ENCODE data around the gene GIGYF1.
"Not testable (repeated sequence)": the region's sequence is repeated elsewhere in the genome, so short reads cannot be mapped to it uniquely, and the experiment has no call there.

The GIGYF1 gene

DNA sequence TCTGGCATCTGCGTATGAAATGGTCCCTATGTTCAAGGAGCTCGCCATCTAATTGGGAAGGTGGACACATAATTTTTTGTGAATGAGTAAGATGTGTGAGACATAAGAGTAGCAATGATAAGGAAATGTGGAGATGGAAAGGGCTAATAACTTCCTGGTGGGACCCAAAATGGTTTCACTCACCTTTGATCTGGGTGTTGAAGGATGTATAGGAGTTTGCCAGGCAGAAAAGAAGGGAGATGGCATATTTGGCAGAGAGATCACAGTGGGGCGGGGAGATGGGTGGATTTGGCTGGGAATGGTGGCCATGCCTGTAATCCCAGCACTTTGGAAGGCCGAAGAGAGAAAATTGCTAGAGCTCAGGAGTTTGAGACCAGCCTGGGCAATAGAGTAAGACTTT, 16.4 kb upstream of the GIGYF1 start:
- no peak for DNase-seq (ENCODE audit: low read depth in 2 of 2)

DNA sequence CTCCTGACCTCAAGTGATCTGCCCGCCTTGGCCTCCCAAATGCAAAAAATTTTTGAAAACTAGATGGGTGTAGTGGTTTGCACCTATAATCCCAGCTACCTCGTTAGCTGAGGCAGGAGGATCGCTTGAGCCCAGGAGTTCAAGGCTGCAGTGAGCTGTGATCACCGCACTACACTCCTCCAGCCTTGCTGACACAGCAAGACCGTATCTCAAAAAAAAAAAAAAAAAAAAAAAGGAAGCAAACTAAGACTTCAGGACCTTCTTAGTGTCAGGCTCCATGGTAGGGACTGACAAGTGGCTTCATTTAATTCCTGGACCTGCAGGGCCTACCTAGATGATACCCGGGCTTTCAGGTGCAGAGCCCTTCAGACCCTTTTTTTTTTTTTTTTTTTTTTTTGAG, 14.3 kb upstream of the GIGYF1 start:
- DNase-seq (ENCODE audit: low read depth in 2 of 2) = no peak

DNA sequence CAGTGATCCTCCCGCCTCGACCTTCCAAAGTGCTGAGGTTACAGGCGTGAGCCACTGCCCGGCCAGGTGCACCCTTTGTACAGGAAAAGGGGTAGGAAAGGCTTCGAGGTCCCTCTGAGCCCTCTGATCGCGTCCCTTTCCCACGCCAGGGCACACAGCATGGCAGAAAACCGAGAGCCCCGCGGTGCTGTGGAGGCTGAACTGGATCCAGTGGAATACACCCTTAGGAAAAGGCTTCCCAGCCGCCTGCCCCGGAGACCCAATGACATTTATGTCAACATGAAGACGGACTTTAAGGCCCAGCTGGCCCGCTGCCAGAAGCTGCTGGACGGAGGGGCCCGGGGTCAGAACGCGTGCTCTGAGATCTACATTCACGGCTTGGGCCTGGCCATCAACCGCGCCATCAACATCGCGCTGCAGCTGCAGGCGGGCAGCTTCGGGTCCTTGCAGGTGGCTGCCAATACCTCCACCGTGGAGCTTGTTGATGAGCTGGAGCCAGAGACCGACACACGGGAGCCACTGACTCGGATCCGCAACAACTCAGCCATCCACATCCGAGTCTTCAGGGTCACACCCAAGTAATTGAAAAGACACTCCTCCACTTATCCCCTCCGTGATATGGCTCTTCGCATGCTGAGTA, 12.7 kb upstream of the GIGYF1 start:
- no peak for DNase-seq (ENCODE audit: low read depth in 2 of 2)

DNA sequence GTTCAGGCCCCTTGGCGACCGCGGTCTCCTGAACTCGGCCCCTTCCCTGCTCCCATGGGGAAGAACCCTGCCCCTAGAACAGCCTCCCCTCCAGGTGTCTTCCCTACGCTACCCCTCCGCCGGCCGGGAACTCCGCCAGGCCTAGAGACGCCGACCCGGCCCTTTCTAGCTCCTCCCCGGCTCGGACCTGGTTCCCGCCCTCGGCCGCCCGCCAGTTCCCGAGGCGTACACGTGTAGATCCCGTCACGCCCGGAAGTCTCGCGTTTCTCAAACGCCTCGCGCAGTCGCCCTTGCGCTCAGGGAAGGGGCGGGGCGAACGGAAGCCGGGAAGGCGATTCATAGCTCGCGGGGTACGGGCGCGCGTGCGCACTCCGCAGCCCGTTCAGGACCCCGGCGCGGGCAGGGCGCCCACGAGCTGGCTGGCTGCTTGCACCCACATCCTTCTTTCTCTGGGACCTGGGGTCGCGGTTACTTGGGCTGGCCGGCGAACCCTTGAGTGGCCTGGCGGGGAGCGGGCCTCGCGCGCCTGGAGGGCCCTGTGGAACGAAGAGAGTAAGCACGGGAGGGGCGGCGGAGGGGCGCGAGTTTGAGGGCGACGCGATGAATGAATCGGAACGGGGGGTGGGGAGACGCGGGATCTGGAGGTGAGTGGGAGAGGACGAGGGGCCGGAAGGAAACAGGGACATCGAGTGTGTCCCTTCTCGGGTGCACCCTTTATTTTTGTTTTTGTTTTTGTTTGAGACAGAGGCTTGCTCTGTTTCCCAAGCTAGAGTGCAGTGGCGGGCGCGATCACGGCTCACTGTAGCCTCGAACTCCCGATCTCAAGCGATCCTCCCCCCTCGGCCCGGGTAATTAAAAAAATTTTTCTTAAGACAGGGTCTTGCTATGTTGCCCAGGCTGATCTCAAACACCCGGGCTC, 12.0 kb upstream of the GIGYF1 start, which contains the start of gene POP7:
TSS of gene POP7 (plus strand) at position 369 of the 919 bp plus-strand sequence. CDS start 710 bp downstream, outside the sequence.
- DNase-seq (ENCODE audit: low read depth in 2 of 2) = peak; percentile 95 to 96

DNA sequence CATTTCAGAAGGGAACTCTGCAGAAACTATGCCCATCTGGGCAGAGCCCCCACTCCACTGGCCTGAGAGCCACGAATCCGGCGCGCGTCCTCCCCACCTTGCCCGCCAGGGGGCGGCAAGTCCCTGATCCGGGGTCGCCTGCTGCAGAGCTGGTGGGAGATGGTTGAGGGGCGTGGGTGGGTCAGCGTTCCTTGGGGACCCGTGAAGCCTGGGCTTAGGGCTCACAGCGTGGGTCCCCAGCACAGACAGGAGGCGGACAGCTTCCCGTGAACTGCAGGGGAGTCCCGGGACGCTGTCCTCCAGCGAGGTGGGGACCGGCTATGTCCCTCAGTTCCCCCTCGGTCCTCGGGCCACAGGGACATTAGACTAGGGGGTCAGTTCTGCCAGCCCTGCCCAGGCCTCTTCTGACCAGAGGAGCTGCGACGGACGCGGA, 11.3 kb upstream of the GIGYF1 start:
- peak; percentile 37 to 73 for DNase-seq (ENCODE audit: low read depth in 2 of 2)

DNA sequence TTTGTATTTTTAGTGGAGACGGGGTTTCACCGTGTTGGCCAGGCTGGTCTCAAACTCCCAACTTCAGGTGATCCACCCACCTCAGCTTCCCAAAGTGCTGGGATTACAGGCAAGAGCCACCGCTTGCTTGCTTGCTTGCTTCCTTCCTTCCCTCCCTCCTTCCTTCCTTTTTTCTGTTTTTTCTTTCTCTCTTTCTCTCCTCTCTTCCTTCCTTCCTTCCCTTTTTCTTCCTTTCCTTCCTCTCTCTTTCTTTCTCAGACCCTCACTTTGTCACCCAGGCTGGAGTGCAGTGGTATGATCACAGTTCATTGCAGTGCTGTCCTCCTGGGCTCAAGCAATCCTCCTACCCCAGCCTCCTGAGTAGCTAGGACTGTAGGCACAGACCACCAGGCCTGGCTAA, 7.0 kb upstream of the GIGYF1 start:
- not testable (repeated sequence) for DNase-seq (ENCODE audit: low read depth in 2 of 2)

DNA sequence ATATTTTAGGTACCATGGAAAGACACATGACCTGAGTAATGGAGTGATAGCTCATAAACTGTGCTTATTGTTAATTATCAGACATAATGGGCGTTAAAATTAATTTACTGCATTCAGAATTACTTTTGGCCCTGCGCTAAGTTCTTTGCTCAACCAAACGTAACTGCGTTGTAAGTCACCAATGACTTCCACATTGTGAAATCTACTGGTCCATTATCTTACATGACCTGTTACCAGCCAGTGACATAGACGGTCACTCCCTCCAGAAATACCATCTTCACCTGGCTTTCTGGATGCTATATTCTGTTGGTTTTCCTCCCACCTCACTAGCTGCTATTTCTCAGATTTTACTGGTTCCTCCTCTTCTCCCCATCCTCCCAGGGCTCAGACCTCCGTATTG, 5.0 kb upstream of the GIGYF1 start:
- no peak for DNase-seq (ENCODE audit: low read depth in 2 of 2)

DNA sequence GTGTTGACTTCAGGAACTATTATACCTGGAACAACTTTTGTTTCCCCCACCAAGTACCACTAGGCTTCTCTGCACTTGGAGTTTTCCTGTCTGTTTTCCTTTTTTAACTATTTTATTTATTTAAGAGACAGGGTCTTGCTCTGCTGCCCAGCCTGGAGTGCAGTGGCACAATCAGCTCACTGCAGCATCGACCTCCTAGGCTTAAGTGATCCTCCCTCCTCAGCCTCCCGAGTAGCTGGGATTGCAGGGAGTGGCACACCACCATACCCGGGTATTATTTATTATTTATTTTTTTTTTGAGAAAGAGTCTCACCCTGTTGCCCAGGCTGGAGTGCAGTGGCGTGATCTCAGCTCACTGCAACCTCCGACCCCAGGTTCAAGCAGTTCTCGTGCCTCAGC, 2.1 kb upstream of the GIGYF1 start:
- DNase-seq (ENCODE audit: low read depth in 2 of 2) = no peak

DNA sequence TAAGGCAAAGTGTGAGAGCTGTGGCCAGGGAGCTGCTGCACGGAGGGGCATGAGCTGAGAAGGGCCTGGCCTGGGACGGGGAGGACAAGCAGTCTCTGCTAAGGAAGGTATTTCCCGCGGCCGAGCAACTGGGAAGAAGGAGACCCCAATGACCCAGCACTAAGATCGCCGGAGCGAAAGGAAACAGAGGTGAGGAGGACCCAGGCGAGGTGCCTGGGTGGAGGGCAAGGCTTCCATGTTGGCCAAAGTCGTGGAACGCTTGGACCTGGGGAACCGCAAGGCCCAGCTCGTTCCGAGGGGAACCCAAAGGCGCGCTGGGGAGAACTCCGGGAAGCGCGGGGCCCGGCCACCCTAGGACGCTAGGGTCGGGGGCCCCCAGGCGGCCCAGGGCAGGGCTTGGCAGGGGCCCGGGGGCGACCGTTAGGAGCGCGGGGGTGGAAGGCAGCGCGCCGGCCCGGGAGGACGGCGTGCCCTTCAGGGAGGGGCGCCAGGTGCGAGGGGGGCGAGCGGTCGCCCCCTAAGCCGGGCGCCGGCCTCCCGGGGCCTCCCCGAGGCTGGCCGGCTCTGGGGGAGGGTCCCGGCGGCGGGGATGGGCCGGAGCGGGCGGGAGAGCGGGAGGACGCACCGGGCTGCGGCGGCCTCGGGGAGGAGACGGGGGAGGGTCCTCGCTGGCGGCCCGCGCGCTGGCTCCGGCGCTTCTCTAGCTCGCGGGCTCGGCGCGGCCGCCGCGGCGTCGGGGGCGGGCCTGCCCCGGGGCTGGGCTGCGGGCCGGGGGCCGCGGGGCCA, 545 bp downstream of the GIGYF1 start:
- DNase-seq (ENCODE audit: low read depth in 2 of 2) = no peak

DNA sequence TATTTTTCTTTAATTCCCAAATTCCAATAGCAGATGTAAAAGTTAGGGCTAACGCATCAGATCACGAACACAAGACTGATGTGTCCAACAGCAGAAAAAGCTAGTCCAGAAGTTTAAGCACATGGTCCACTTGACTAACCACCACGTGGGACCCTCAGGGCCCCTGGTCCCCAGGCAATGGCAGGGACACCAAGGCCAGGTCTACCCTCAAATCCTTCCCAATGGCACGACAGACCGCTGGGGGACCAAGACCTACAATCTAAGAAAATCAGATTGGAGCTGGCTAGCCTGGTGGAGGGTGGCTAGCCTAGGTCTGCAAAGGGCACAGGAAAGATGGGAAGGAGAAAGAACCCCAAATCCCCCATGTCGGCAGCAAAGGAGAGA, 1.5 kb downstream of the GIGYF1 start:
- DNase-seq (ENCODE audit: low read depth in 2 of 2) = no peak

DNA sequence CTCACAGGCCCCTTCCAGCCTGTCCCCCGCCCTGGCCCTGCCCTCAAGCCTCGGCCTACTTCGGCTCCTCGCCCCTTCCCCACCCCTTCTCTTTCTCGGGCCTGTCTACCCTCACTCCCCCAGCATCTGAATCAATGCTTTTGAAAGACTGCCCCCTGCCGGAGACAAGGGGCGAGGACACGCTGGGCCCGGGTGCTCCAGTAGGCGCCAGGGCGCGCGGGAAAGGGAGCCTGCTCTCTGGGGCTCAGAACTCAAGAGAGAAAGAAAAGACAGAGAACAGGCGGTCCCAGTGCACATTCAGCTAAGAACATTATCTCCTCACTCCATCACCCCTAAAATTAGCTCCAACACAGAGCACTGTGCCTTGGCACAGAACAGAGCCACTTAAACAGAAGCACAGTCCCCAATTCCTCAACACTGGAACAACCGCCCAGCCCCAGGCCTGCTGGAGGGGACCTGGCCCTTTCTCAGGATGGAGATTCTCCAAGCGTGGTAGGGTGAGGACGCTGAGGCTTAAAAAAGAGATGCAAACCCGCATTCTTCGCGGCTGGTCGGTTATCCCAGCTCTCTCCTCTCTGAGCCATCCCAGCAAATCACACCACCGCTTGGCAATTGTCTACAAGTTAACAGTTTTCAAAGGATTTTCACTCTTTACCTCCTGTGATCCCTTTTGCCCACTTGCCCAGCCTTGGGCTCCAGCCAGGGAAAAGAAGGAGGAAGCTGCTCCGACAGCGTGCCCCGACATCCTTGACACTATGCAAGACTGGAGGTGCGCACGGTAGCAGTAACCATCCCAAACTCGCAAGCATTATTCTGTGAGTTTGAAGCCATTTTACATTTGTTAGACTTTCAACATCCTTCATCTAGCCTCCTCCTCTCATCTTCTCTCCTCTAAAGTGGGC, 2.1 kb downstream of the GIGYF1 start:
- peak; percentile 58 to 75 for DNase-seq (ENCODE audit: low read depth in 2 of 2)

DNA sequence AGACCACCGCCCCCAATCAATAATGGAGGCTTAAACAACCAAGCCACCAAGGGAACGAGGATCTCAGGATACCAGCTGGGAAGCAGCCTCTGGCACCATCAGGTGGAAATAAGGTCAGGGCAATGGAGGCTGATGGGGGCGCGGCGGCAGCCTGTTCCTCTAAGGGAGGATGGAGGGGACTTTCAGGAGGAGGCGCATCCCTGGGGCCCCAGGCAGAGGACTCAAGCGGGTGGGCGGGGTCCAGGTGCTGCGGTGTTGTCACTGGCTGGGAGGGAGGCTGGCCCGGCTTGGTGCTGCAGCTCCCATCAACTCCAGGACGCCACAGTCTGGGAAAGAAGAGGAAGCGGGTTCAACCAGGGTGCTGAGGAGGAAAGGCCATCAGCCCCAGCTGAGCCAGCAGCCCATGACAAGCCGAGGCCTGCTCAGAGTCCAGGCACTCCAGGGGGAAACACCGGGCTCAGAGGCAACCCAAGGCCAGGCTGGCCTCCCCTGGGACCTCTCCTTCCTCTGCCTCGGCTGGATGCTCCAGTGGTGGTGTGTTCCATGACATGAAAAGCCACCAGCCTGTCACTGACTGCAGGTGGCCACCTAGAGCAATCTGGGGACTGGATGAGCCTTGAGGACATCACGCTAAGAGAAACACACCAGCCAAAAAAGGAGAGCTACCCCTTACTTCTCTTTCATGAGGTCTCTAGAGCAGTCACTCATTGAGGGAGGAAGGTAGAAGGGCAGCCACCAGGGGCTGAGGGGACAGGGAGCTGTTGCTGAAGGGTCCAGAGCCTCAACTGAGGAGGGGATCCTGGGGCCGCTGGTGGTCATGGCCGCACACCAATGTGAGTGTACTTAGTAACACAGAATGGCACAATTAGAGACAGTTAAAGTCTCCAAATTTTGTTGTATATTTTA, 4.6 kb downstream of the GIGYF1 start:
- no peak for DNase-seq (ENCODE audit: low read depth in 2 of 2)

DNA sequence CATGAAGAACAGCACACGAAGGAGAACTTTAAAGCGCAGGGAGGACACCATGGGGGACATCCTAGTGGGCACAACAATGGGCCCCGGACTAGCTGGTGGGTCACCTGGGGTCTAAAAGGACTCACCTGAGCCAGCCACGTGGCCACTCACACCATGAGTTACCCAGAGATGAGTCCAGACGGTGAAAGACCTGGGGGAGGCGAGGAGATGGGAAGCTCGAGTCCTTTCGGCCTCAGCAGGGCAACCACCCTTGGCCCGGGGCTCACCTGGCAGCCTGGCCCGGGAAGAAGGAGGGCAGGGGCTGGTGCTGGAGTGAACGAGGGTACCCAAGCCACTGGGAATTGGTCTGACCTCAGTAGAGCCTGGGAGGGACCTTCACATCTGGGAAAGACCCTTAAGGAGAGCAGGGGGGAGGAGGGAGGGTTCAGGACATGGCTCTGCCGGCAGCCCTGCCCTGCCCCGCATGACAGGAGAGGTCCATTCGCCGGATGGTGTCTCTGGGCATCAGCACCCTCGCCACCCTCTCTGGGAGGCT, 5.7 kb downstream of the GIGYF1 start:
- no peak for DNase-seq (ENCODE audit: low read depth in 2 of 2)

DNA sequence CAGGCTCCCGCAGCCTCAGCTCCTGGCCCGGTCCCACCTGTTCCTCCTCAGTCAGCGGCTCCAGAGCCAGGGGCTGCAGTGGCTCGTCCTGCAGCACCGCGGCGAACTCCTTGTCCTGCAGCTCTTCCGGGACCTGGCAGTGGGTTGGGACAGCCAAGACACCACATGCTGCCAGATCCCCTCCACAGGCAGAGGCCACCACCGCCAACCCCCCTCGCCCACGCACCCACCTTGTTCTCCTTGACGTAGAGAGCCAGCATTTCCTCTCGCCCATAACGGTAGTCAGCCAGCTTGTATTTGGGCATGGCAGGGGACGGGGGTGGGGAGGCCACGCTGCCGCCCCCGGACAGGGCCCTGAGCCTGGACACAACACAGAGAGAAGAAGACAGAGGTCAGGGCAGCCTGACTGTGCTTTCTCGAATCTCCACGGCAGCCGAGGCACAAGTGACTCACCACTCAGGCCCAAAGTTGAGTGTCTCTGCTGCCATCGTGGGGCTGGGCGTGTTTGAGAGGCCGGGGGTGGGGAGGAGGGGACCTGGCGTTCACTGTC, 6.2 kb downstream of the GIGYF1 start:
- DNase-seq (ENCODE audit: low read depth in 2 of 2) = no peak

DNA sequence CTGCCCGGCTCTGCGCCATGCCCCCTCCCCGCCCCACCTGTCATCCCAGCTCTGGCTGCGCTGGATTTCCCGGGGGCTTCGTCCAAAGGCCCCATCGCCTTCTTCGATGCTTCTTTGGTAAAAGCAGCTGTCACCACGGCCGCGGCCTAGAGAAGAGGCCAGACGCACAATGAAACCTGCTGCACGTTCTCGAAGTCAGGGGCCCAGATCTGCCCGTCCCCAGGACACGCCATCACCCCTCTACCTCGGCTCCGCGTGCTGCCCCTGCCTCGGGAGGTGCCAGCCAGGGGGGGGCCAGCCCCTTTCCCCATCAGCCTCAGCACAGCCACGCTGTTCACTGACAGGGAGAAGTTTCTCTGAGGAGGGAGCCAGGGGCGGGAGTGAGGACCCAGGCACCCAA, 6.8 kb downstream of the GIGYF1 start:
- no peak for DNase-seq (ENCODE audit: low read depth in 2 of 2)

DNA sequence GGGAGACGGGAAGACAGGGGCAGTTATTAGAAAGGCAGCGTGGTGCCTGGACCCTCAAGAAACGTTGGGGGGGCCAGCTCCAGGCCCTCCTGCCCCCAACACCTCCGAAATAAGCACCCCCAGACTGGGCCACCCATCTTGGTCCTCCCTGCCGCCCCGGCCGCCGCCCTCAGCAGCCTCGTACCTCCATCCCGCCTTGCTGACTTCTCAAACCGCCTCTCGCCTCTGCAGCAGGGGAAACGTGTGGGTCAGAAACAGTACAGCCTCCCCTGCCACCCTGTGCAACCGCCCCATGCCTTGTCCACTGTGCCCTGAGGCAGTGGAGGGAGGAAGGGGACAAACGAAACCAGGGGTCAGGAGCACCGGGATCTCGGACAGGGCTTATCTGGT, 7.2 kb downstream of the GIGYF1 start:
- DNase-seq (ENCODE audit: low read depth in 2 of 2) = no peak

DNA sequence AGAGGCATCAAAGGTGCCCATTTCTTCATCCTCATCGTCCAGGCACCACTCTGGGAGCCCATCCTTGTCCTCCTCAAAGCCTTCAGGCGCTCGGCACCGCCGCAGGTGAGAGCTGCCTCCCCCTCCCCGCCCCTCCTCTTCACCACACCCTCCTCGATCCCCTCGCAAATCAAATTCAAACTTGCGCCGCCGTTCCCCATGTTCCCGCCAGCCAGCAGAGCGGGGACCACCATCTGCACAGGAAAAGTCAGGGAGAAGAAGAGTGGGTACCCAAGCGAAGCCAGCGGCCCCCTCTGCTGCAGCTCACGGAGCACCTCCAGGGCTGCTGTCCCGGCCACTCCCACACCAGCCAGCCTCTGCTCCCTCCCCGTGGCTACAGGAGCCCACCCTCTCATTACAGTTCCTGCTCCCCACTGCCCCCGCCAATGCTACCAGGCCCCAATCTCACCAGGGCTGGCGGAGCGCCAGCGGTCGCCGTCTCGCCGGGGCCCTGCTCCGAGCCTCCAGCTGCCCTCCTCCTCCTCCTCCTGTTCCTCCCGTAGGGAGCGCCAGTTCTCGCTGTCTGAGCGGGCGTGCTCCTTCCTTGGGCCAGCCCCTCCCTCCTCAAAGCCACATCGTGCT, 7.7 kb downstream of the GIGYF1 start:
- DNase-seq (ENCODE audit: low read depth in 2 of 2) = no peak

DNA sequence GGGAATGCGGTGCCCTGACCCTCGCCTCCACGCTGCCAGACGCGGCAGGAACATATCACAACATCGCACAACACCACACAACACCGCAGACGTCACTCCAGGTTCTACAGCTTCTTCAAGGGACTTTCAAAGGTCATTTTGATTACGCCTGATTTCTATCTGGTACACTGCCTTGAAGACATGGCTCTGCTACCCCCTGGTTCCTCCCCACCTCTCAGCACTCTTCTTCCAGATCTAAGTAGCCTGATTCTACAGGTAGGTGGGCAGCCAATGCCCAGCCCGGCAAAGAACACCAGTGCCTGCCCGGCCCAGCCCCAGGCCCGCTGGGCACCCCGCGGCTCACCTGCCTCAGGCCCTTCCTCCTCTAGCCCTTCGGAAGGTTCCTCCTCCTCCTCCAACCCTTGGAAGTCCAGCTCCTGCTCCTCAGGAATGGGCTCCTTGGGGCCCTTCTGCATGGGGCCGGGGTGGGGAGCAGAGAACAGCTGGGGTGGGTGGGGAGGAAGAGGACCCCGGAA, 8.4 kb downstream of the GIGYF1 start:
- no peak for DNase-seq (ENCODE audit: low read depth in 2 of 2)

DNA sequence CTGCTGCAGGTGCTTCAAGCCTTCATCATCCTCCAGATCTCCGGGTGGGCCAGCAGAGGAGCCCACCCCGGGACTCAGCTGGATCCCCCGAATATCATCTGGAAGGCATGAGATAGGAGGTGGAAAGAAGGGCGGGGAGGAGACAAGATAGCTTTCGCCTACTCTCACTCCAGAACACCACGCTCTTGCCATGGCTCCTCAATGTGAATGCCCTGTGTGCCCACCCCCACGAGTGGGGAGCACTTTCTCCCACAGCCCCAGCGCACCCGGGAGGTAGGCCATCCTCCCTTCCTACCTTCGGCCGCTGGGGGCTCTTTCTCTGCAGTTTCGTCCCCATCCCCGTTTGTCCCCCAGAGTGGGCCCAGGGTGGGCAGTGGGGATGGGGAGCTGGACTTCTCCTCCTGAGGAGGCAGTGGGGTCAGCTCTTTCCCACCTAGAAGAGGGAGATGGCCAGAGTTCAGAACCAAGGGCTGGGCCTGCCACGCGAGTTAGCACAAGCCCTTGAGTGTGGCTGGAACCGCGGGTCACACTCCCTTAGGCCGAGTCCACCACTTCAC, 8.9 kb downstream of the GIGYF1 start:
- no peak for DNase-seq (ENCODE audit: low read depth in 2 of 2)
